AG10803 (cell line): ENCODE measurements around the gene CABP4.

Experiments used
- DNase-seq: peaks from one replicate; pipeline ENCODE4 v3.0.0; 2010; ENCODE audit warnings: low read depth
- H3K4me3 ChIP-seq: 2 replicates; pipeline ENCODE4 v1.5.1; 2011; ENCODE audit warnings: mild to moderate bottlenecking, low read length, control low read depth
- CTCF ChIP-seq: conservative IDR thresholded peaks from 2 replicates; pipeline ENCODE4 v1.5.1; 2011; ENCODE audit warnings: mild to moderate bottlenecking, low read length, control low read depth, inconsistent platforms

The CABP4 gene

DNA sequence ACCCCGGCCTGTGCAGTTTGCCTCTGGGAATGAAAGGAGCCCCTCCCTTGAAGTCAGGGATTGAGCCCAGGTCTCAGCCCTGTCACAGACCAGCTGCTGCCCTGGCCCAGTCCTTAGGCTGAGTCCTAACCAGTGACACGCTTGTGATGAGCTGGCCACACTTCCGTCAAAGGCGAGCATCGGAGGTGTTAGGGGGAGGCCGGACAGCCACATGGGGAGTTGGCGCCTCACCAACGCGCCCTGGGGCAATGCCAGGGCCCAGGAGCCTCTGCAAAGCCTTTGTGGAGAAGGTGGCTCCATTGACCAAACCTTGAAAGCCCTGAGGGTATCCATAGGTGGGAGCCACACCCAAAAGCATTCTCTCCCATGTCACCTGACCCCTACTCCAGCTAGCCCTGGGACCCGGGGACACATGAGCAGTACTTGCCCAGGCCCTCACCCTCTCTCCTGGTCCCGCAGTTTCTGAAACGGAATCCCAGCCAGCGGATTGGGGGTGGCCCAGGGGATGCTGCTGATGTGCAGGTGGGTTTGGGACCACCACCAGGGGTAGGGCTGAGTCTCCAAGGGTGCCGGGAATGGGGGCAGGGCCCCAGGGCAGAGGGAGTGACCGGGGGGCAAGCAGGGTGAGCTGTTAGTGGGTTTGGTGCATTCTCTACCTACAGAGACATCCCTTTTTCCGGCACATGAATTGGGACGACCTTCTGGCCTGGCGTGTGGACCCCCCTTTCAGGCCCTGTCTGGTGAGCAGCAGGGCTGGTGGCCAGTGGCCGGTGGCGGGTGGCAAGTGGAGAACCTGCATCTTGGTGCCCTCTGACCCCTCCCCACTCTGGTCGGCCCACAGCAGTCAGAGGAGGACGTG, 21.4 kb upstream of the CABP4 start:
- no peak for TF ChIP-seq CTCF
- DNase-seq: no peak
- H3K4me3 ChIP-seq: no peak overlapping the region

DNA sequence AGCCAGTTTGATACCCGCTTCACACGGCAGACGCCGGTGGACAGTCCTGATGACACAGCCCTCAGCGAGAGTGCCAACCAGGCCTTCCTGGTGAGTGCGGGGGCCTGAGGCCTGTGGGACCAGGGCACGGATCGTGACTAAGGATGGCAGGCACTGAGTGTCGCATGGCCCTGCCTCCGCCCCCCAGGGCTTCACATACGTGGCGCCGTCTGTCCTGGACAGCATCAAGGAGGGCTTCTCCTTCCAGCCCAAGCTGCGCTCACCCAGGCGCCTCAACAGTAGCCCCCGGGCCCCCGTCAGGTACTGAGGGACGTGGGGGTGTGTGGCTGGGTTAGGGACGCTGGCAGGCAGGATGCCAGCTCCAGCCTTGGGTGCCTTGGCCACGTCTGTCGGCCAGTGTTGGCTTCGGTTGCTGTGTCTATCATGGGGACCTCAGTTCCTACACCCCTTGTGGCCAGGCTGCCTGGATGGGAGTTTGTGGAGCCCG, 20.7 kb upstream of the CABP4 start:
- no peak overlapping the region for H3K4me3 ChIP-seq
- TF ChIP-seq CTCF: no peak
- no peak for DNase-seq

- no peak overlapping the region for H3K4me3 ChIP-seq
- no peak for TF ChIP-seq CTCF
- DNase-seq: no peak
Observed at GRCh38 chr11:67435031-67435726, 20.0 kb upstream of the CABP4 start.

DNA sequence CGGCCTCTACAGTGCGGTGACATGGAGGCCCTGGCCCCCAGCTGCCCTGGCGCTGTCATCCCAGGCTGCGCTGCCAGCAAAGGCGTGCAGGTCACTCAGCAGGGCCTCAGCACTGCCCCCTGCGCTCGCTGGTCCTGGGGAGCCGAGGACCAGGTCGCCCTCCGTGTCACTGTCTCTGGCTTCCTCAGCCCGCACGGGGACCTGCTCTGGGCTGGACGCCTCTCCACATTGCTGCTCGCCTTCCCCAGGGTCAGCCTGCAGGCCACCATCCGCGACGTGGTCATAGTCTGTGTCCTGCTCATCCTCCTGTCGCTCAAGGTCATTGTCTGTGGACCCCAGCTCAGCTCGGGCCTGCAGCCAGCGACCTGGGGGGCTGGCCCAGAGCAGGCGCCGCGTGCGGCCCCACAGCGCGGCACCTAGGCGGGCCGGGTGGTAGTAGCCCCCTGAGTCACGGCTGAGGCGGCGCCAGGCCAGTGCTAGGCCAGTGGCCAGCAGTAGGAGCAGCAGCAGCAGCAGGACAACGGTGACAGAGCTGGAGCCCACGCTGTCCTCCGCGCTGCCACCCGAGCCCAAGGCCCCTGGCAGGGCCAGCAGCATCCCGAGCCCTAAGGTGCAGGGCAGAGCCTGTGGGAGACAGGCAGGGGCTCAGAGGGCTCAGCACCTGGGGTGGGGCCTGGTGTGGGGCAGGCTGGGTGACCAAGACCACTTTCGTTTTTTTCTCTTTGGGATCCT, 19.3 kb upstream of the CABP4 start:
- no peak overlapping the region for H3K4me3 ChIP-seq
- no peak for TF ChIP-seq CTCF
- DNase-seq: no peak

DNA sequence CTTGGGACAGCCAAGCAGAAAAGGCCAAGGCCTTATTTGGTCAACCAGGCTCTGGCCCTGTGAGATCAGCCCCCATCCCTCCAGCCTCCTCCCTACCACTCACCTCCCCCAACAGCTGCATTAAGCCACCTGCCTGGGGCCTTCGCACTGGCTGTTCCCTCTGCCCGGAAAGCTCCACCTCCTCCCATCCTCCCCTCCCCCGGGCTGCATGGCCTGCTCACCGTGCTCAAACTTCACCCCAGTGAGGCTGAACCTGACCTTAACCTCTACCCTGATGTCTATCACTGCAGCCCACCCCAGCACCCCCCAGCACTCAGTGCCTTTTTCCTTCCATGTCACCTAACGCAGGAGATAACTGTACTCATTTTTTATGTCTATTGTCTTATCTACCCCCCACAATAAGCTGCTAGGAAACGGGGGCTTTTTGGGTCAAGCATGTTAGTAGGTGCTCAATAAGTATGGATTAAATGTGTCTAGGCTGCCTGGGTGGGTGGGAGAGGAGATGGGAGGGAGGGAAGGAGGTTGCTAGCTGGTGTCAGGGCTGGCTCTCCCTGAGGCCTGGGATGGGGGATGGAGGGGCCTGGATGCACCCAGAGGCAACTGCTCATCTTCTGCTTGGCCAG, 18.6 kb upstream of the CABP4 start:
- no peak for TF ChIP-seq CTCF
- no peak overlapping the region for H3K4me3 ChIP-seq
- DNase-seq: no peak

GRCh38 chr11:67437082-67437808, 17.9 kb upstream of the CABP4 start, which contains the start of gene PTPRCAP:
Gene PTPRCAP, minus strand, starts transcription at chr11:67437682. Its CDS starts 63 bp downstream, at chr11:67437619.
- DNase-seq: no peak
- no peak within 1 kb of the TSS for H3K4me3 ChIP-seq
- no peak for TF ChIP-seq CTCF
